Right ventricle myocardium superior (tissue), 1 donor: ENCODE measurements around the gene EHMT1. TPM values are rescaled to one million over a fixed set of nuclear protein-coding genes. Genes with fewer than 3 reads are reported as not detected.

ENCODE experiments used
- ATAC-seq: fragments of 200-7000 bp; cut with Tn5 transposase; one replicate; pipeline ENCODE4 v1.9.1; 2020; ENCODE audit warnings: mild to moderate bottlenecking; ENCODE audit not compliant: poor library complexity
- DNase-seq: peaks from one replicate; pipeline ENCODE4 v3.0.0-alpha.2; 2020
- intact Hi-C: fragments of 100-400 bp; cut with DNase I; formaldehyde crosslinking; loops from one replicate; pipeline ENCODE4 v1.11.2; 2022
- total RNA-seq: library from RNA; stranded (reverse); fragmentation: NEBNext Ultra II Directional; extraction: Animal tissue kit (Norgen Biotek cat#: 25700); gene quantifications from one replicate; pipeline ENCODE4 v1.2.1, GENCODE V29; 2021
- donor health status: DM: no; HTN: yes; CAD: no; lungs with severe emphysema.

The EHMT1 gene
- total RNA-seq, 1 donor from 2014 or later, result 31.2 TPM

DNA sequence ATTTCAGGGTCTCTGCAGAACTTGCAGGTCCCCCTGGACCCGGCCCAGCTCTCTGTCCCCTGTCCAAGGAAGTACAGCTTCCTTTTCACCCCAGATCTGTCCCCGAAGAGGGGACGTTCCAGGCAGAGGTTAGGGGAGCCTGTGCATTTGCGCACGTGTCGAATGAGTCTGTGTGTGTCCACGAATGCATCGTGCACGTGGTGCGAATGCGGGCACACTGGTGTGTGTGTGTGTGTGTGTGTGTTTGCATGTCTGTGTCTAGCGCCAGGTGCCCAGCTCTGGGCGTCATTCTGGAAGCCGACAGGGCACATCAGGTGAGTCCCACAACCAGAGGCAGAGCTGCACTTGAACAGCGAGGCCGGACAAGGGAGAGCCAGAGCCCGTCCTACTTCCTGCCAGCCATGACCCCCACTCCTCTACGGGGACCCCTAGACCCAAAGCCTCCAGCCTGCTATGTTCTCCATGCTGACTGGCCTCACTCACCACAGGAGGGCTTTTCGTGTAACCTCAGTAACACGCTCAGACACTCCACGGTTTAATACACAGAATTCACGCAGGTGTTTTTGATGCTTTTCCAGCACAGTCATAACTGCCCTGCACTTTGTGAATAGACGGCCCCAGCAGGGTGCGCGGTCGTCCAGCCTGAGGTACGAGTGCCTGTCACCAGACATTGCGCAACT is 217.5 kb downstream of the EHMT1 start:
- DNase-seq (no peak), ATAC-seq (no peak)
- intact Hi-C loops, result no loop called here

DNA sequence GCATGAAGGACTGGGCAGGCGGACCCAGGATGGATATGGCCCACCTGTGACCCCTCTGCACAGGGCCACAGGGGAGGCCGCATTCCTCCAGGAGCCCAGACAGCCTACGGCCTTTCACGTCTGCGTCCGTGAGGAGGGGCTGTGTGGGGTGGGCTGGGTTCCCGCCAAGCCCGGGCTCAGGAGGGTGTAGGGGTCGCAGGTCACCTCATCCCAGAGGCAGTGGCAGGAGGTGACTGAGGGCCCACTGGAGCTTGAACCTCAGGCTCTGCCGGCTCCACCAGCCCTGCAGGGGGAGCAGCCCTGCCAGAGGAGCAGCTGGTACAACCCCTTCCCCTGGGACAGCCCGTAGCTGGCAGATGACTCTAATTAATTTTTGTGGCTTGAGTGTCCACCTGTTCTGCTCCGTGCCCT is 218.0 kb downstream of the EHMT1 start:
- no peak for DNase-seq
- intact Hi-C loops, result no loop called here
- no peak for ATAC-seq

DNA sequence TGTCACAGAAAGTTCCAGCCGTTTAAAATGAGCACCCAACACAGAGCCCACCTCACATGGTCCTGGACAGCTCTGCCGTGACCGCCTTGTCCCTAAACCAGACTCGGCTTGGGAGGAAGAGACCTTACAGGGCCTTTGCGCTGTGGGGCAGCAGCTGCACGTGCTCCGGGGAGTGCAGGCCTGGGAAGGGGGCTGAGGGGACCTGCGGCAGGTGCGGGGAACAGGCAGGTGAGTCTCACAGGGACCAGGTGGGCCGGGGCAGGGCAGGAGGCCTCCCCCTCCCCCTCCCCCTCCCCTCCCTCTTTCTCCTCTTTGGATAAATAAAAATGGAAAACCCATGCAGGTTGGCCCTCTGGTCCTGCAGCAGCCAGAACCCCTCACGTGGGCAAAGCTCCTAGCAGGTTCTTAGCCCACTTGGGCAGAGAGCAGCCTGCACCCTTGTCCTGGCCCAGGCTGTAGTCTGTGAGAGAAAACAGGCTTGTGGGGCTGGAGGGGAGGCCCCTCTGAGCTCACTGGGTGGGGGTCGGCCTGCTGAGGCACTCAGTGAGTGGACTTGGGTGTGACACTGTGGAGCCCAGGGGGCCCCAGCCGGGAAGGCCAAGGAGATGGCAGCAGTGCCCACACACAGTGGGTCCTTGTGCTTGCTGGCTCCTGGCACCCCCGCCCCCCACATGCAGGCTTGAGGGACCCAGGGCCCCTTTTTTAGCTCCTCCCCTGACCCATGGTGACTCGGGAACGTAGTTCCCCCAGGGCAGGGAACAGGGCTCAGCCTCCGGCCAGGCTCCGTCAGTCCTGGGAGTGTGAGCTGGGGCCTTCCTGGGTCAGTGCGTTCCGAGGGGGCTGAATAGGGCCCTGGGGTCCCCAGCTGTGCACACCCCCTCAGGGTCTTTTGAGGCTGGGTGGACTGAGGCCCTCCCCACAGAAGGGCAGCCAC is 218.8 kb downstream of the EHMT1 start:
- ATAC-seq (no peak), DNase-seq (no peak)
- intact Hi-C loops, result no loop called here

DNA sequence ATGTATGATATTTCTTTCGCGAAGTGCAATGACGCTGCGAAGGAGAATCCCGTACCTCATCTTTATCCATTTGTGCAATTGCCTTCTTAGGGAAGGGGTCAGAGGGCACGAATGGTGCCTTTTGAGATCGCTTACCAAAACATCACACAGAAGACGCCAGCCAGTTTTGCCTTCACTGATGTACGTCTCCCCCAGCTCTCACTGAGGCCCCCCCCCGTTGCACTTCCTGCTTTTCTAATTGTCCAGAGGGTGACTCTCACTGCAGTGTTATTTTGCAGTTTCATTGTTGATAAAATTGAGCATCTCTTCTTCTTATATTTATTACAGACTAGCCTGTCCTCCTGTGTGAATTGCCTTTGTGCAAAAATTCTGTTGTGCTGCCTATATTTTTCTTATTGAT is 219.8 kb downstream of the EHMT1 start:
- DNase-seq (no peak), ATAC-seq (no peak)
- intact Hi-C loops, result no loop called here

DNA sequence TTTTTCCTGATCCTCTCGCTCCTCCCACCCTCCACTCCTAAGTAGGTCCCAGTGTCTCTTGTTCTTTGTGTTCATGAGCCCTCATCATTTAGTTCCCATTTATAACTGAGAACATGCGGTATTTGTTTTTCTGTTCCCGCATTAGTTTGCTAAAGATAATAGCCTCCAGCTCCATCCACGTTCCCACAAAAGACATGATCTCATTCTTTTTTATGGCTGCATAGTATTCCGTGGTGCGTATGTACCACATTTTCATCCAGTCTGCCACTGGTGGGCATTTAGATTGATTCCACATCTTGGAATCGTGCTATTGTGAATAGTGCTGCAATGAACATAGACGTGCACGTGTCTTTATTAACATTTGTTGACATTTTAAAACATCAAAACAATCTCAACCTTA is 224.6 kb downstream of the EHMT1 start:
- ATAC-seq, result no peak
- no peak for DNase-seq
- intact Hi-C loops, result no loop called here

DNA sequence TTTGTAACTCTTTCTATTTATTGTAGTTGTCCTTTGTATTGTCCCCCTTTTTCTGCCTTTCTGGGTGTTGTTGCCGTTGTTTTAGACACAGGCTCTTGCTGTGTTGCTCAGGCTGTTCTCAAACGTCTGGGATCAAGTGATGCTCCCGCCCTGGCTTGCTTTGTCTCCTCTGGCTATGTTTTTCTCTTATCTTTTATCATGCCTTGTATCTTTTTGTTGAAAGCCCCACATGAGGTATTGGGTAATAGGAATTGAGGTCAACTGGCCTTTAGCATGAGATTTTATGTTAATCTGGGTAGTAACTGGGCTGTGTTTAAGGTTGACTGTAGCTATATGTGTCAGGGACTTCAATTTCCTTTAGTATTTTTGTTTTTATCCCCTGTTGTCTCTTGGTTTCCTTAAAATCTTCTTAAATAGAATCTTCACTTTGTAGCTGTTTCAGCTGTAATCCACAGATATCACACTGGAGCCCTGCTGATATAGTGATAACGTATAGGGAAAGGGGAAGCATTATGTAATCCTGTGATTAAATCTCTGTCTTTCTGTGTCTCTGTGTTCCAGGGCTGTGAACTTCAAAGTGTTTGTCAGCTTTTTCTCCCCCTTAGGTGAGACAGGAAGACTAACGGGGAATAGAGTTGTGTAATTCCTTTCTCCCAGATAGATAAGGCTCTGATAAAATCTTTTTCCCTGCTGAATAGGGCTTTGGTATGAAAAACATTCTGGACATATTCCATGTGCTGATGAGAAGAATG is 232.9 kb downstream of the EHMT1 start:
- intact Hi-C loops, result no loop called here
- no peak for DNase-seq
- ATAC-seq, result no peak

DNA sequence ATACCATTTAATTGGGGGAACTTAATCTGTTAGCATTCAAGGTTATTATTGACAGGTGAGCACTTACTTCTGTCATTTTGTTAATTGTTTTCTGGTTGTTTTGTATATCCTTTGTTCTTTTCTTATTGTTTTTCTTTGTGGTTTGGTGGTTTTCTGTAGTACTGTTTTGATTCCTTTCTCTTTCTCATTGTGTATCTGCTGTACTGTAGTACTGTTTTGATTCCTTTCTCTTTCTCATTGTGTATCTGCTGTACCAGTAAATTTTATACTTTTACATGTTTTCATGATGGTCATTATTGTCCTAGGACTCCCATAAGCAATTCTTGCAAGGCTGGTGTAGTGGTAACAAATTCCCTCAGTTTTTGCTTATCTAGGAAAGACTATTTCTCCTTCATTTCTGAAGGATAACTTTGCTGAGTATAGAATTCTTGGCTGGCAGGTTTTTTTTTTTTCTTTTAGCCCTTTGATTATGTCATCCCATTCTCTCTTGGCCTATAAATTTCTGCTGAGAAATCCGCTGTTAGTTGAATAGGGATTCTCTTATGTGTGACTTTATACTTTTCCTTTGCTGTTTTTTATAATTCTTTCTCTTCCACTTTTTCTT is 234.7 kb downstream of the EHMT1 start:
- intact Hi-C loops, result no loop called here
- ATAC-seq (no peak), DNase-seq (no peak)

DNA sequence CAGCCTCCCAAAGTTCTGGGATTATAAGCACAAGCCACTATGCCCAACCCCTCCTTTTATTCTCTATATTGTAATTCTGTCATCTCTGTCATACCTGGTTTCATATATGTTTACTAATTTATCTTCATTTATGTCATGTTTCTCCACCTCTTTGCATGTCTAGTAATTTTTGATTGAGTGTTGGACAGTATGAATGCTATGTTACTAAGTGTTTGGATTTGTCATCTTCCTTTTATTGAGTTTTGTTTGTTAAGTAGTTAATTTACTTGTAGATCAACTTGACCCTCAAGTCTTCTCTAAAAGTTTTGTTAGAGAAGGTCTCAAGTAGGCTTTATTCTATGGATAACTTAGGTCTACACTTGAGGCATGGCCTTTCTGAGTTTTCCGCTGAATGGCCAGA is 241.6 kb downstream of the EHMT1 start:
- no peak for DNase-seq
- intact Hi-C loops, result no loop called here

DNA sequence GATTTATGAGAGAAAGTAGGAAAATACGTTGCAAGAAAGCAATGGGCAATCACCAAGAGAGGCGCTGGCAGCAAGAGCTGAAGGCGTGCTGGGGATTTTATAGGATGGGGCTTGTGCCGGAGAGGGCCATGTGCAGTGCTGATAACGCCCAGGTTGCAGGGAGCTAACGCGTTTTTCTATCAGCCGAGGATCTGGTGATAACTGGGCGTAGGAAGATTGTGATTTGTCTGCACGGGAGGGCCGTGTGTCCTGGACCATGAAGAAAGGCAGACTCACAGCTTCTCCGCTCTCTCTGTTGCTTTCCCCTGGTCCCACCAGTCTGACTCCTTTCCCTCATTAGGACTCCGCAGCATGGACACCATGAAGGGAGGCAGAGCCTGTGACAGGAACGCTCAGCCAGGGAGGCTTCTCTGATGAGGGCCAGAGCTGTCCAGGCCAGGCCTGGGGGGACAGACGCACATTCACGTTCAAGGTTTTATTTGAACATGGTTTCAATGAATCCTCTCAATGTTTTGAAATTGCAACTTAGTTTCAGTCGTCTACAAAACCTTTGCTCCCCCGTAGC is 246.9 kb downstream of the EHMT1 start:
- ATAC-seq (no peak), DNase-seq (no peak)
- intact Hi-C loops, result no loop called here

More for the DNA sequence above, 241.6 kb downstream of the EHMT1 start:
- ATAC-seq, result no peak

DNA sequence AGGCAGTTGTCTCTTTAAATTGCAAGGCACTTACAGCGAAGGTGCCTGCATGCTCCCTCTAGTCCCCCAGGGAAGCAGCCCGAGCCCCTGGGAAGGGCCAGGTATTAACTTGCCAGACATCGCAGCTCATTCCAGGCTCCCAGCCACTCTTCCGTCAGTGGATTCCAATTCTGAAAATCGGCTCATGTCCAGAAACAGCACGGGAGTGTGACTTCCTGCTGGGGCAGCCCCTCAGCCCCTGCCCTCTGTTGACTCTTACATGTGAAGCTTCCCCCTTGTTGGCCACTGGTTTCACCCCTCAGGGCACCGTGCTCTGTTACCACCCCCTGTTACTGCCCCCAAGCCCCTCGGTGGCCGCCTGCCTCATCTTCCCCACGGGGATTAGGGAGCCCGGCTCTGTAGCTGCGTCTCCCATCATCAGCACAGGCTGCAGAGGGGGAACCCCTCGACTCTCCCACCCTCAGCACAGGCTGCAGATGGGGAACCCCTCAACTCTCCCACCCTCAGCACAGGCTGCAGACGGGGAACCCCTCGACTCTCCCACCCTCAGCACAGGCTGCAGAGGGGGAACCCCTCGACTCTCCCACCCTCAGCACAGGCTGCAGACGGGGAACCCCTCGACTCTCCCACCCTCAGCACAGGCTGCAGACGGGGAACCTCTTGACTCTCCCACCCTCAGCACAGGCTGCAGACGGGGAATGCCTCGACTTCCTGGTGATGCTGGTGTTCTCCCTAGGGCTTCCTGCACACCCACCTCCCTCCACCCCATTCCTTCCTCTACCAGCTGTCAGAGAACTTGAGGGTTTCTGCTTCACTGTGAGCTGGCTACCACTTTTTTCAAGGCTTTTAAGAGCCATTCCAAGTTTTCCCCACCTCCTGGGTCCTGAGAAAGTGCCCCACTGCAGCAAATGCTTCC is 247.7 kb downstream of the EHMT1 start:
- intact Hi-C loops, result no loop called here
- ATAC-seq (no peak), DNase-seq (no peak)

DNA sequence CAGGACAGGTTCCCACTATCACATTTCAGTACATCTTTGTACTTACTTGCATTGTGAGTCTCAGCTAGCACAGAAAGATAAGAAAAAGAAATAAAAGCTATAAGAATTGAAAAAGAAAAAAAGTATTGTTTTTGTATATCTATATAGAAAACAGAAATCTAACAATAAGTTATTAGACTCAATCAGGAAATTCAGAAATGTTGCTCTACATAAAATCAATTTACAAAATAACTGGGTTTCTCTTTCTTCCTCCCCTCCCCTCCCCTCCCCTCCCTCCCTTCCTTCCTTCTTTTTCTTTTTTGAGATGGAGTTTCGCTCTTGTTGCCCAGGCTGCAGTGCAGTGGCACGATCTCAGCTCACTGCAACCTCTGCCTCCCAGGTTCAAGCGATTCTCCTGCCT is 251.6 kb downstream of the EHMT1 start:
- intact Hi-C loops, result no loop called here
- ATAC-seq (no peak), DNase-seq (no peak)

DNA sequence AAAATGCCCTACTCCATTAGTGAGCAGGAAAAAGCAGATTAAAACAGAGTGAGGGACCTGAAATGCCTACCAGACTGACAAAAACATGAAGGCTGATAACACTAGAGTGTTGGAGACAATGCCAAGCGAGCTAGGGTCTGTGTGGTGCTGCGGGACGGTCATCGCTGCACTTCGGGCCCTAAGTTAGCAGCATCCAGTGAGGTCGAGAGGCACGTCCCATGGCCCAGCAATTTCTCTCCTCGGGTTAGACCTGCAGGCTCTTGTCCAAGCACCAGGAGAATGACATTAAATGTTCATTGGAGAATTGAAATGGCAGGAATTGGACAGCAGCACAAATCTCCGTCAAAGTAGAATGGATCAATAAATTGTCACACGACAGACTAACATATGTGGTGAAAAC is 253.5 kb downstream of the EHMT1 start:
- DNase-seq (no peak), ATAC-seq (no peak)
- intact Hi-C loops, result no loop called here

DNA sequence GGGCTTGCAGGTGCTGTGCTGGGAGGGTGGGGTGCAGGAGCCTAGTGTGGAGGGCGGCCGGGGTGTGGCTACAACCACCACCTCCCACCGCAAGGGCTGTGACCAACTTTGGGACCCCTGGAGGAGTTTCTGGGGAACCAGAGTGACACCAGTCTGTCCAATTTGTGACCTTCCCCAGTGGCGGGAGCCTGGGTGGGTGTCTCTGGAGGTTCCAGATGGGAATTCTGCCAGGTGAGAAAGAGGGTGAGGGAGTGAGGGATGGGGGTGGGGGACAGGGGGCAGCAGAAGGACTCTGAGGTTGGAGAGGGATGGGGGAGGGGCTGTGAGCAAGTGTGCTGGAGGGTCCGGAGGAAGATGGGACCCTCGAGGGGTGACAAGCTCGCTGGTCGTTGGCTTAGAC is 254.6 kb downstream of the EHMT1 start:
- no peak for DNase-seq

DNA sequence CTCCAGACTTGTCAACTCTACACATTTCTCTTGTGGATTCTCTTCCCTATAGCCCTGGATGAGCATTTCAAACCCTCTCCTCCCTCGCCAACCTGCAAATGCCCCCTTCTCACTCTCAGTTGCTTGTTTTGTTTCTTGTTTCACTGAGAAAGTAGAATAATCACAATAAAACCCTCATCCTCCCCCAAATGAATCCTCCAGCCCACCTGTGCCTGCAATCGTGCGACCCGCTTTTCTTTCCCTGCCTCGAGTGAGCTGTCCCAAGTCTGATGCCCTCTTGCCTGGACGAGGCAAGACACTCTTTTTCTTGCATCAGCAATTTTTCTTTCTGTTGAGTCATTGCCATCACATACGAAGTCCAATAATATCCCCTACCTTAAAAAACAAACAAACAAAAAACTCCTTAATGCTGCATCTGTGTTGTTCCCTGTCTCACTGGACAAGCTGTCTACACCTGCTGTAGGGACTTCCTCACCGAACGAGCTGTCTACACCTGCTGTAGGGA is 255.1 kb downstream of the EHMT1 start:
- DNase-seq, result no peak
- ATAC-seq, result no peak
- intact Hi-C loops, result no loop called here

More for the DNA sequence above, 254.6 kb downstream of the EHMT1 start:
- ATAC-seq, result no peak
- intact Hi-C loops, result no loop called here

DNA sequence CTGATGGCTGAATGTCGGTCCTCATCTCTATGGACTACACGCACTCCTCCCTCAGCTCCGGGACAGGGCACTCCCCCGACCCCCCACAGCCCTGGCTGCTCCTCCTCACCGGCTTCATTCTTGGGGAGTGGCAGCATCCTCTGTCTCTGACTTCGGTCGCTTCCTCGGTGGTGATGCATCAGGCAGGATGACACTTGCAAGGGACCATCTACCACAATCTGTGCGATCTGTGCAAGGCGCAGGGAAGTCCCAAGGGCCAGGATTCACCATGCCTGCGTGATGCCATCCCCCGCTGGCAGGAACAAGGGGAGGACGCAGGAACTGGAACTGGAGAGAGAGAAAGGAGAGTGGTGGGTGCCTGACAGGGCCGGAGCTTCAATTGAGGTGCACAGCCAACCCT is 256.5 kb downstream of the EHMT1 start:
- intact Hi-C loops, result no loop called here

DNA sequence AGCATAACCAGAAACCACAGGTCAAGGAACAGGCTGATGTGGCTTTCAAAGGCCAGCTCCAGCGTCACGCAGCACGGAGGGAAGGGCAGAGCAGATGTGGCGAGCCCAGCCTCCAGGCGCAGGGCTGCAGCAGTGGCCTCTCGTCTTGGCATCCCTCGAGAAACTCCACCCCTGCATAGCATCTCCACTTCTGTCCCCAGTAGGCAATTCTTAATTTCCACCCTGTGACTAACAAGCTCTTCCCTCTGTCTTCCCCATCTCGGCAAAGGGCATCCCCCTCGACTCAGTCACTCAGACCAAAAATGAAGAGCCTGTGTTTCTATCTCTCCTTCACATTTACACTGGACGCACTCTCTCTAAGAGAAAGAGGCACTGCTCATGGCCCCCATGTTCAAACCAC is 257.0 kb downstream of the EHMT1 start:
- intact Hi-C loops, result no loop called here
- no peak for ATAC-seq
- DNase-seq, result no peak

More for the DNA sequence above, 256.5 kb downstream of the EHMT1 start:
- DNase-seq (no peak), ATAC-seq (no peak)

DNA sequence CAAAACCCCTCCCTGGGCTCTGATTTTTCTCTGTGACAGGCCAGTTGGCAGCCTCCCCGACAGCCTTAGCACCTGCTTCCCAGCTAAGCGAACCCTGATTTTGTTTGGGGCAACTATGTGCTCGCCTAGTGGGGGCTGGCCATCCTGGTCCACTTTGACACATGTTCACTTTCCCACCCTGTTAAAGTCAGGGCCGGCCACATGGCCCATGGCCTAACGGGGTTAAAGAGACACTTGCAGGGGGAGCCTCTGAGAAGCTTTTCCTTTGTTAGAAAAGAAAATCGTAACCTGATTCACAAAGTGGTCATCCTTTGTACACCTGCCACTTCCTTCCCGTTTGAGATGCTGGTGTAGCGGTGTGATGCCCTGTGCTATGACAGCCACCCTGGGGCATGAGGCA is 257.5 kb downstream of the EHMT1 start:
- intact Hi-C loops, result no loop called here
- DNase-seq, result no peak

More for the DNA sequence above, 257.5 kb downstream of the EHMT1 start:
- no peak for ATAC-seq
